ENCODE results near the gene FBXL13. TPM values are rescaled to one million over a fixed set of nuclear protein-coding genes. Genes with fewer than 3 reads are reported as not detected.
"Not testable (repeated sequence)": the region's sequence is repeated elsewhere in the genome, so short reads cannot be mapped to it uniquely, and the experiment has no call there.

FBXL13 gene
- polyA plus RNA-seq, 1 donor from 2014 or later: 0.57 TPM

GRCh38 chr7:103001210-103001609 lies 73.4 kb downstream of the FBXL13 start:
- no peak overlapping the region for H3K27ac ChIP-seq (ENCODE audit: low read length)
- H3K79me2 ChIP-seq (replicated peaks; ENCODE audit: insufficient read depth, low read length): no peaks in the 10 kb centered on the region
- H3F3A ChIP-seq (ENCODE audit: insufficient read depth, low read length, poor library complexity, severe bottlenecking): no peaks in the 10 kb centered on the region
- no peaks in the 10 kb centered on the region for H3K27me3 ChIP-seq (ENCODE audit: insufficient read depth, low read depth, low read length)
- H3K36me3 ChIP-seq (ENCODE audit: insufficient read depth, low read length): no peaks in the 10 kb centered on the region
- H3K4me2 ChIP-seq (ENCODE audit: low read length): no peak overlapping the region
- H3K9ac ChIP-seq (ENCODE audit: low read length): no peak overlapping the region
- no peak overlapping the region for H3K4me3 ChIP-seq (ENCODE audit: low read length)
- no peaks in the 10 kb centered on the region for H3K9me3 ChIP-seq (ENCODE audit: low read length)
- H2AFZ ChIP-seq (ENCODE audit: low read depth, low read length): no peak overlapping the region
- H3K9me2 ChIP-seq (ENCODE audit: insufficient read depth, low read length): no peaks in the 10 kb centered on the region
- no peaks in the 10 kb centered on the region for H4K20me1 ChIP-seq (ENCODE audit: insufficient read depth)
- TF ChIP-seq RAD21 (conservative IDR thresholded peaks at IDR 0.05): no peak
- TF ChIP-seq, protein P1, sequence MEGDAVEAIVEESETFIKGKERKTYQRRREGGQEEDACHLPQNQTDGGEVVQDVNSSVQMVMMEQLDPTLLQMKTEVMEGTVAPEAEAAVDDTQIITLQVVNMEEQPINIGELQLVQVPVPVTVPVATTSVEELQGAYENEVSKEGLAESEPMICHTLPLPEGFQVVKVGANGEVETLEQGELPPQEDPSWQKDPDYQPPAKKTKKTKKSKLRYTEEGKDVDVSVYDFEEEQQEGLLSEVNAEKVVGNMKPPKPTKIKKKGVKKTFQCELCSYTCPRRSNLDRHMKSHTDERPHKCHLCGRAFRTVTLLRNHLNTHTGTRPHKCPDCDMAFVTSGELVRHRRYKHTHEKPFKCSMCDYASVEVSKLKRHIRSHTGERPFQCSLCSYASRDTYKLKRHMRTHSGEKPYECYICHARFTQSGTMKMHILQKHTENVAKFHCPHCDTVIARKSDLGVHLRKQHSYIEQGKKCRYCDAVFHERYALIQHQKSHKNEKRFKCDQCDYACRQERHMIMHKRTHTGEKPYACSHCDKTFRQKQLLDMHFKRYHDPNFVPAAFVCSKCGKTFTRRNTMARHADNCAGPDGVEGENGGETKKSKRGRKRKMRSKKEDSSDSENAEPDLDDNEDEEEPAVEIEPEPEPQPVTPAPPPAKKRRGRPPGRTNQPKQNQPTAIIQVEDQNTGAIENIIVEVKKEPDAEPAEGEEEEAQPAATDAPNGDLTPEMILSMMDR (IDR thresholded peaks at IDR 0.05; ENCODE audit: poor library complexity, severe bottlenecking): no peak
- no peak for TF ChIP-seq POLR2AphosphoS5 (IDR thresholded peaks at IDR 0.05)
- TF ChIP-seq EZH2 (IDR thresholded peaks at IDR 0.05; ENCODE audit: borderline replicate concordance, insufficient read depth, low read length, poor library complexity, severe bottlenecking): no peak
- TF ChIP-seq REST (IDR thresholded peaks at IDR 0.05; ENCODE audit: borderline replicate concordance): no peak
- TF ChIP-seq SMC3 (conservative IDR thresholded peaks at IDR 0.05; ENCODE audit: poor library complexity): no peak
- no peak for TF ChIP-seq MXI1 (conservative IDR thresholded peaks at IDR 0.05; ENCODE audit: poor library complexity, severe bottlenecking)

- TF ChIP-seq SMC3 (conservative IDR thresholded peaks at IDR 0.05; ENCODE audit: poor library complexity): no peak
- Histone ChIP-seq H3F3A (ENCODE audit: insufficient read depth, low read length, poor library complexity, severe bottlenecking) (no peaks in the 10 kb centered on the region), H2AFZ (ENCODE audit: low read depth, low read length) (no peak overlapping the region), H3K27me3 (ENCODE audit: insufficient read depth, low read depth, low read length) (no peaks in the 10 kb centered on the region), H3K9me2 (ENCODE audit: insufficient read depth, low read length) (no peaks in the 10 kb centered on the region), H3K4me2 (ENCODE audit: low read length) (no peak overlapping the region), H4K20me1 (ENCODE audit: insufficient read depth) (no peaks in the 10 kb centered on the region), H3K9me3 (ENCODE audit: low read length) (no peaks in the 10 kb centered on the region), H3K9ac (ENCODE audit: low read length) (no peak overlapping the region), H3K27ac (ENCODE audit: low read length) (no peak overlapping the region), H3K36me3 (ENCODE audit: insufficient read depth, low read length) (no peaks in the 10 kb centered on the region), H3K79me2 (replicated peaks; ENCODE audit: insufficient read depth, low read length) (no peaks in the 10 kb centered on the region), H3K4me3 (ENCODE audit: low read length) (no peak overlapping the region)
These were observed 77.6 kb downstream of the FBXL13 start for GRCh38 chr7:102996957-102997356.

GRCh38 chr7:102995609-102996008 lies 79.0 kb downstream of the FBXL13 start:
- H3K9me2 ChIP-seq (ENCODE audit: insufficient read depth, low read length); H3K27me3 ChIP-seq (ENCODE audit: insufficient read depth, low read depth, low read length); H4K20me1 ChIP-seq (ENCODE audit: insufficient read depth); H3K9ac ChIP-seq (ENCODE audit: low read length); H3K79me2 ChIP-seq (replicated peaks; ENCODE audit: insufficient read depth, low read length); H3K4me2 ChIP-seq (ENCODE audit: low read length); H3K36me3 ChIP-seq (ENCODE audit: insufficient read depth, low read length); H2AFZ ChIP-seq (ENCODE audit: low read depth, low read length); H3F3A ChIP-seq (ENCODE audit: insufficient read depth, low read length, poor library complexity, severe bottlenecking); H3K4me3 ChIP-seq (ENCODE audit: low read length); H3K9me3 ChIP-seq (ENCODE audit: low read length); H3K27ac ChIP-seq (ENCODE audit: low read length): not testable (repeated sequence)

Data from neural cell (in vitro differentiated cells).